ENCODE measurements around the gene EIF6.
"Not testable (repeated sequence)": the region's sequence is repeated elsewhere in the genome, so short reads cannot be mapped to it uniquely, and the experiment has no call there.

DNA sequence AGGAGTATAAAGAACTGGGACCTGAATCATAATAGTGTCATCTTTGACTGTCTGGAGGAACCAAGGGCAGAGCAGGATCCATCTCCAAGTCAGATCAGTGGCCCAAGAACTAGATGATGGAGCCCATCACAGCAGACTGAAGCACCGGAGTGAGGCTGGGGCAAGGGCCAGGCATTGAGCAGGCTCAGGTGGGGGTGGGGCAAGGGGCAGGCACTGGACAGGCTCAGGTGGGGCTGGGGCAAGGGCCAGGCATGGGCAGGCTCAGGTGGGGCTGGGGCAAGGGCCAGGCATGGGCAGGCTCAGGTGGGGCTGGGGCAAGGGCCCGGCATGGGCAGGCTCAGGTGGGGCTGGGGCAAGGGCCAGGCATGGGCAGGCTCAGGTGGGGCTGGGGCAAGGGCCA lies 32.0 kb downstream of the EIF6 start:
- not testable (repeated sequence) for TF ChIP-seq CTCF (conservative IDR thresholded peaks at IDR 0.05; ENCODE audit: low read depth, low read length); EZH2 (IDR thresholded peaks at IDR 0.05; ENCODE audit: borderline replicate concordance, low read depth, low read length, poor library complexity, severe bottlenecking)
